Measurements from ENCODE around the gene SDHB. TPM values are rescaled to one million over a fixed set of nuclear protein-coding genes. Genes with fewer than 3 reads are reported as not detected.

The SDHB gene
- total RNA-seq, 6 experiments from 2014 or later: 139 to 244 (median 178) TPM

GRCh38 chr1:17045150-17045549, 8.7 kb downstream of the SDHB start:
- Histone ChIP-seq H3K4me1 (peaks cover 0 to 36% (median 6%) of the 10 kb centered on the region in 4 donors), H3K4me3 (no peak overlapping the region), H3K36me3 (peaks cover 0 to 49% (median 26%) of the 10 kb centered on the region in 4 donors), H3K27ac (no peak overlapping the region), H3K27me3 (no peaks in the 10 kb centered on the region), H3K9me3 (peaks cover 0 to 2% (median 0%) of the 10 kb centered on the region in 4 donors)
- DNase-seq: no peak
- 58% methylated on average over 5 of the region's 5 CpGs for WGBS (ENCODE audit: insufficient coverage, low coverage, low lambda C conversion rate, missing lambda C conversion rate)
- TF ChIP-seq CTCF (IDR thresholded peaks at IDR 0.05) (no peak), POLR2A (IDR thresholded peaks at IDR 0.05) (no peak)
- intact Hi-C loops (cut with DNase I): no loop called here
- peak; percentile 48 to 76 (median 60) for ATAC-seq

DNA sequence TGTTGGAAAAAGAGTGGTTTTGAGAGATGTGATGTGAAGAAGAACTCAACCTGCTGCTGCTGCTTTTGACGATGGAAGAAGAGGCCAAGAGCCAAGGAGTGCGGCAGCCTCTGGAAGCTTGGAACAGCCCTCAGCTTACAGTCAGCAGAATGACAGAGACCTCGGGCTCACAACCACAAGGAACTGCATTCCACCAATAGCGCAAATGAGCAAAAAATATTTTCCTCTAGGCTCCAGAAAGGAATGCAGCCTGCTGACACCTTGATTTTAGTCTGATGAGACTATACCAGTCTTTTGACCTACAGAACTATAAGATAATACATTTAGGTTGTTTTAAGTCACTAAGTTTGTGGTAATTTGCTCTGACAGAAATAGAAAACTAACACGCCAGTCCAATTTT, 10.2 kb downstream of the SDHB start:
- Histone ChIP-seq H3K27ac (no peak overlapping the region), H3K4me1 (peaks cover 0 to 31% (median 6%) of the 10 kb centered on the region in 4 donors), H3K27me3 (no peaks in the 10 kb centered on the region), H3K9me3 (peaks cover 0 to 2% (median 0%) of the 10 kb centered on the region in 4 donors), H3K36me3 (peaks cover 0 to 56% (median 31%) of the 10 kb centered on the region in 4 donors), H3K4me3 (no peak overlapping the region)
- 64% methylated on average over 4 of the region's 5 CpGs for WGBS (ENCODE audit: insufficient coverage, low coverage, low lambda C conversion rate, missing lambda C conversion rate)
- intact Hi-C loops (cut with DNase I): no loop called here
- ATAC-seq (no peak), DNase-seq (no peak)
- no peak for TF ChIP-seq POLR2A (IDR thresholded peaks at IDR 0.05)
- TF ChIP-seq CTCF (IDR thresholded peaks at IDR 0.05): no peak

DNA sequence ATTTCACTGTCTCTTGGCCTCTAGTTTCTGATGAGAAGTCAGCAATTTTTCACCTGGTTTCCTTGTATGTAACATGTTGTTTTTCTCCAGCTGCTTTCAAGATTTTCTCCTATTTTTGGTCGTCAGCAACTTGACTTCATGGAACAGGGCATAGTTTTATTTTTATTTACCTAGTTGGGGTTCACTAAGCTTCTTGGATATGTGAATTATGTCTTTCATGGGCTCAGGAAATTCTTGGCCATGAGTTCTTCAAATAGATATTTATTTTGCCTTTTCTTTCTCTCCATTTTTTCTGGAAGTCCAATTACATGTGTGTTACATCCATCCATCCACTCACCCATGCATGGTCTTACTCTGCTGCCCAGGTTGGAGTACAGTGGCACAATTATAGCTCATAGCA, 13.7 kb downstream of the SDHB start:
- peaks cover 0 to 2% (median 0%) of the 10 kb centered on the region in 4 donors for H3K9me3 ChIP-seq
- no peak for TF ChIP-seq CTCF (IDR thresholded peaks at IDR 0.05)
- TF ChIP-seq POLR2A (IDR thresholded peaks at IDR 0.05): no peak
- DNase-seq (no peak), ATAC-seq (no peak)
- no peak overlapping the region for H3K27ac ChIP-seq
- H3K4me3 ChIP-seq: no peak overlapping the region
- no peaks in the 10 kb centered on the region for H3K27me3 ChIP-seq
- H3K36me3 ChIP-seq: peaks cover 0 to 65% (median 33%) of the 10 kb centered on the region in 4 donors
- H3K4me1 ChIP-seq: no peaks in the 10 kb centered on the region
- intact Hi-C loops (cut with DNase I): no loop called here
- WGBS (ENCODE audit: insufficient coverage, low coverage, low lambda C conversion rate, missing lambda C conversion rate): 69% methylated on average over 1 of the region's 1 CpG

GRCh38 chr1:17039522-17039921, 14.3 kb downstream of the SDHB start:
- ATAC-seq (no peak), DNase-seq (no peak)
- no peak overlapping the region for H3K27ac ChIP-seq
- H3K4me1 ChIP-seq: no peaks in the 10 kb centered on the region
- no peaks in the 10 kb centered on the region for H3K9me3 ChIP-seq
- H3K27me3 ChIP-seq: no peaks in the 10 kb centered on the region
- WGBS (ENCODE audit: insufficient coverage, low coverage, low lambda C conversion rate, missing lambda C conversion rate): 100% methylated on average over 2 of the region's 2 CpGs
- TF ChIP-seq POLR2A (IDR thresholded peaks at IDR 0.05) (no peak), CTCF (IDR thresholded peaks at IDR 0.05) (no peak)
- peaks cover 0 to 63% (median 30%) of the 10 kb centered on the region in 4 donors for H3K36me3 ChIP-seq
- H3K4me3 ChIP-seq: no peak overlapping the region
- intact Hi-C loops (cut with DNase I): loop anchor here in 1 of 2 donors (10.0 kb wide), 1 partner anchor 75 kb away; no protein-coding TSS in a partner anchor

Data from right lobe of liver (tissue), 6 donors.